ENCODE measurements around the gene CHST11.
A peak's percentile ranks its signal among the peaks of the same experiment; 100 is the strongest.

CHST11 gene

GRCh38 chr12:104680070-104680469 is 223.3 kb downstream of the CHST11 start:
- peak; percentile 9 to 10 for DNase-seq
- TF ChIP-seq GATA1 (IDR thresholded peaks at IDR 0.05; ENCODE audit: low read depth, low read length) (no peak), POLR2A (IDR thresholded peaks at IDR 0.05; ENCODE audit: low read length) (no peak)

- DNase-seq: no peak
- TF ChIP-seq GATA1 (IDR thresholded peaks at IDR 0.05; ENCODE audit: low read depth, low read length) (no peak), POLR2A (IDR thresholded peaks at IDR 0.05; ENCODE audit: low read length) (no peak)
Measured at GRCh38 chr12:104680491-104680890, 223.7 kb downstream of the CHST11 start.

GRCh38 chr12:104681012-104681690 is 224.4 kb downstream of the CHST11 start:
- no peak for DNase-seq
- TF ChIP-seq POLR2A (IDR thresholded peaks at IDR 0.05; ENCODE audit: low read length) (no peak), GATA1 (IDR thresholded peaks at IDR 0.05; ENCODE audit: low read depth, low read length) (no peak)

DNA sequence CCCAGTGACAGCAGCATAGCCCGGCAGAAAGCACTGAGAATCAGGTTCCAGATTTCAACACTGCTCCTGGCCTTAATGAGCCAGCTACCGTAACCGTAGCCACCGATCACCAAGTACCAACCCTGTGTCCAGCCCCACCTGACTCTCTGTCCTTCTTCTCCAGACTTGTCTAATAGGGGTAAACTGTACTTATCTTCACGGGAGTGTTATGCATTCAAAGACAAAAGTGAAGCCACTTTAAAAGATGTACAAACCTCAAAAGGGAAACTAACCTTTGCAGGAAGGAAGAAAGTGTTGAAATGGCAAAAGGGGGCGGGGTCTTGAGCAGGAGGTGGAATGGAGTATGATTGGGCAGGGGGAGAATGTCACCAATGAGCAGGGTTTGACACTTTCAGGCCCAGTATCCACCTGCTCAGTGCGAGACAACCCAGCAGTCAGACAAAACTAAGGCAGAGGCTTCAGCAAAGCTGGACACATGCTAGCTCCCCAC is 226.1 kb downstream of the CHST11 start:
- no peak for TF ChIP-seq POLR2A (IDR thresholded peaks at IDR 0.05; ENCODE audit: low read length)
- TF ChIP-seq GATA1 (IDR thresholded peaks at IDR 0.05; ENCODE audit: low read depth, low read length): no peak
- peak in 1 of 2 experiments; percentile 10 for DNase-seq

DNA sequence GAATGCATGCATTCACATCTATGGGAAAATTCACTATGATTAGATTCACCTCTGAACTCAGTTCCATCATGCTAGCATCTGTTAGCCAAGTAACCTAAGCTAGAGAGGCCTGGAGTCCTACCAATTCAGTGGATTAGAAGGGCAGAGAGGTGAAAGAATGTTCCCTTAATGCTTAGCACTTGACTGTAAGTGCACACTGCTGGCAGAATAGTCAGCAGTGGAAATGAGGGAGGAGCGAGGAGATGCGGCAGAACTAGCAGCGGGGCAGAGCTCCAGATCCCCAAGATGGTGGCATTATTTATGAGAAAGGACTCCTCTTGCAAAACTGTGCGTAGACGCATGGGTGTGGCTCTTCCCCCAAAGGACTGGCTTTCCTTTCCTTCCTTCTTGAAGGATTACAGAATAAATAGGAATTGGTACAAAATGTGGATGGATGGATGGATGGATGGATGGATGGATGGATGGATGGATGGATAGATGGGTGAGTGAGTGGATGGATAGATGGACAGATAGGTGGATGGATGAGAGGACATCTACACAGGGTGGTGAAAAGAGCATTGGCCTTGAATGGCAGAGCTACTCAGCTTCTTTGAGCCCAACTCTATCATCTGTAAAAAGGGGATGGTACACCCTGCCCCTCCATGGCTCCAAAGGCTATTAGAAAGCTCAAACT is 227.2 kb downstream of the CHST11 start:
- TF ChIP-seq GATA1 (IDR thresholded peaks at IDR 0.05; ENCODE audit: low read depth, low read length) (no peak), POLR2A (IDR thresholded peaks at IDR 0.05; ENCODE audit: low read length) (no peak)
- DNase-seq: no peak

DNA sequence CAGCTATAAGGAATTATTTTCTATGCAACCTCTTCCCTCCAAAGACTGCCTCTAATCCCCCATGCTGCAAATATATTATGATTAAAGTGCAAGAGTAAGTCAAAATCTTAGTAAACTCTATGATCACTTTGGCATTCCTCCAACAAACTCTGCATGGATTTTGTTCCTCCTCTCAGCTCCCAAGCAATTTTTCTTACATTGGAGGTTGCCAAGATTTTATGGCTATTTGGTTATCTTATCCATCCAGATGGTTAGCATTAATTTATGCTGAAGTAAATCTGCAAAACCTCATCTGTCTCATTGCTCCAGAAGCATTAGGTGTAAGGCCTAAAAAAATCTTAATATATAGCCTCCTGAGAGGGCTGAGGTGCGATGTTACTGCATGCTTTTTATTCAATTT is 228.1 kb downstream of the CHST11 start:
- DNase-seq: peak; percentile 13 to 34
- TF ChIP-seq POLR2A (IDR thresholded peaks at IDR 0.05; ENCODE audit: low read length): no peak
- TF ChIP-seq GATA1 (IDR thresholded peaks at IDR 0.05; ENCODE audit: low read depth, low read length): no peak

DNA sequence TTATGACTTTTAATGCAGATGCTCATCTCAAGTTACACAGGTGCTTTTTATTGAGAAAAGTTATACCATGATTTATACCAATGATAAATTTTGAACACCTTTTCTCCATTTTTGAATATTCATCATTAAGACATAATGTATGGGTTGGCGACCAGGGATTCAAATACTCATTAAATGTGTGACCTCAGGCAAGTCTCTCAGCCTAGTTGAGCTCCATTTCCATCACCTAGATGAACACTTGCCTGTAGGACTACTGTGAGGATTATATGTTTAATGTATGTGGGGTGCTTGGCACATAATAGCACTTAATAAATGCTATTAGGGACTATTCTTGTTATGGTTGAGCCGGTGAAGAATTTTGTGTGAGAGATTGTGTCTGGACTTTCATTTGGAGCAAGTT is 228.6 kb downstream of the CHST11 start:
- no peak for DNase-seq
- TF ChIP-seq GATA1 (IDR thresholded peaks at IDR 0.05; ENCODE audit: low read depth, low read length) (no peak), POLR2A (IDR thresholded peaks at IDR 0.05; ENCODE audit: low read length) (no peak)

DNA sequence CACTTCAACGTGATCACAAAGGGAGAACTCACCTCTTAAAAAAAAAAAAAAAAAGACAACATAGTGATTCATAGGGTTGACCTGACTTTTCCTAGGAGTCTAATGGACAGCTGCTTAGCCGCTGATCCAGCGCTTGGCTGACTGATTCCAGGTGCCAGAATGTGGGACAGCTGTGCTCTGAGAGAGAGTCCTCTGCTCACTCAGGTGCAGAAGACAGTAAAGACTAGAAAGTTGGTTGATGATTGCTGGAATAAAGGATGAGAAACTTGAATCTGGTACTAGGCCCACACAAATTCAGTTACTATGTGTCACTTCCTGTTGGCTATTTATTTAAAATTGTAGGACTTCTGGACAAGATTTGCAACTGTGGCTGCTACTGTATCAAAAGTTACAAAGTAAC is 229.4 kb downstream of the CHST11 start:
- TF ChIP-seq POLR2A (IDR thresholded peaks at IDR 0.05; ENCODE audit: low read length) (no peak), GATA1 (IDR thresholded peaks at IDR 0.05; ENCODE audit: low read depth, low read length) (no peak)
- no peak for DNase-seq

- no peak for DNase-seq
Measured at GRCh38 chr12:104687823-104688573, 231.2 kb downstream of the CHST11 start.

GRCh38 chr12:104689635-104690034 is 232.9 kb downstream of the CHST11 start:
- no peak for DNase-seq
- TF ChIP-seq GATA1 (IDR thresholded peaks at IDR 0.05; ENCODE audit: low read depth, low read length) (no peak), POLR2A (IDR thresholded peaks at IDR 0.05; ENCODE audit: low read length) (no peak)

More at GRCh38 chr12:104687823-104688573, 231.2 kb downstream of the CHST11 start:
- no peak for TF ChIP-seq POLR2A (IDR thresholded peaks at IDR 0.05; ENCODE audit: low read length)
- TF ChIP-seq GATA1 (IDR thresholded peaks at IDR 0.05; ENCODE audit: low read depth, low read length): no peak

- DNase-seq: no peak
- TF ChIP-seq POLR2A (IDR thresholded peaks at IDR 0.05; ENCODE audit: low read length) (no peak), GATA1 (IDR thresholded peaks at IDR 0.05; ENCODE audit: low read depth, low read length) (no peak)
Measured at GRCh38 chr12:104691721-104692556, 235.2 kb downstream of the CHST11 start.

DNA sequence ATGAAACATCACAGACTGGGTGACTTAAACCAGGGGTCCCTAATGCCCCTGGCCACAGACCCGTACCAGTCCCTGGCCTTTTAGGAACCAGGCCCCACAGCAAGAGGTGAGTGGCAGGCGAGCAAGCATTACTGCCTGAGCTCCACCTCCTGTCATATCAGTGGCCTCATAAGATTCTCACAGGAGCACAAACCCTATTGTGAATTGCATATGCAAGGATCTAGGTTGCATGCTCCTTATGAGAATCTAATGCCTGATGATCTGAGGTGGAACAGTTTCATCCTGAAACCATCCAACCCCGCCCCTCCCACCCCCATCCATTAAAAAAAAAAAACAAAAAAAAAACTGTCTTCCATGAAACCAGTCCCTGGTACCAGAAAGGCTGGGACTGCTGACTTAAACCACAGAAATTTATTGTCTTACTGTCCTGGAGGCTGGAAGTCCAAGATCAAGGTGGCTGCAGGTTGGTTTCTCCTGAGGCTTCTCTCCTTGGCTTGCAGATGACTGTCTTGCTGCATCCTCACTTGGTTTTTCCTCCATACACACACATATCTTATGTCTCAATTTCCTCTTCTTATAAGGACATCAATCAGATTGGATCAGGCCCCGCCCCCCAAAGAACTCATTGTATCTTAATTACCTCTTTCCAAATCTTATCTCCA is 235.9 kb downstream of the CHST11 start:
- DNase-seq: no peak
- no peak for TF ChIP-seq POLR2A (IDR thresholded peaks at IDR 0.05; ENCODE audit: low read length)
- TF ChIP-seq GATA1 (IDR thresholded peaks at IDR 0.05; ENCODE audit: low read depth, low read length): no peak

DNA sequence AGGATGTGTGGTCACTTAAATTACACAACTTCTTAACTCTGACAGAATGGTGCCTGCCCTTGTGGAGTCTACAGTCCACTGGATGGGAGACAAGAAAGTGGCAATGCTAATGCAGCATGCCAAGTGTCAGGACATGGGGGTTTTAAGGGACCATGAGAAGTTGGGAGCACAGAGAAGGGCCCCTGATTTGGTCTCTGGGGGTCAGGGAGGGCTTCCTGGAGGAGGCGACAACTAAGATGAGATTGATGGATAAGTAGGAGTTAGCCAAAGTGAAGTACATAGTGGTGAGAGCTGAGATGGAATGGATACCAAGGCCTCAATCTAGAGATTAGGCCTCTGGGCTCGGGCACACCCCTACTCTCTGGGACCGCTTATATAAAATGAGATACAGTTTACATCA is 236.7 kb downstream of the CHST11 start:
- DNase-seq: no peak
- no peak for TF ChIP-seq POLR2A (IDR thresholded peaks at IDR 0.05; ENCODE audit: low read length)
- no peak for TF ChIP-seq GATA1 (IDR thresholded peaks at IDR 0.05; ENCODE audit: low read depth, low read length)
